Motor neuron (in vitro differentiated cells): ENCODE results near the gene ACE. TPM values are rescaled to one million over a fixed set of nuclear protein-coding genes. Genes with fewer than 3 reads are reported as not detected.

Source experiments
- ATAC-seq, 8 experiments: fragments of 200-7000 bp; cut with Tn5 transposase; replicated peaks in 6 of 8; 2 replicates each; pipeline ENCODE4 v1.8.0; 2021; ENCODE audit warnings: mild to moderate bottlenecking in 8 of 8, moderate library complexity in 8 of 8
- H3K27ac ChIP-seq, 2 donors: fragments of 250-450 bp; sonication (Bioruptor Pico); 2 replicates each; pipeline ENCODE4 v1.9.0; 2021; ENCODE audit warnings: antibody characterized with exemption in 2 of 2, mild to moderate bottlenecking in 2 of 2, moderate library complexity in 1 of 2
- H3K4me1 ChIP-seq, 2 donors: fragments of 250-450 bp; sonication (Bioruptor Pico); replicated peaks in 1 of 2; 2 replicates each; pipeline ENCODE4 v1.6.1; 2021; ENCODE audit warnings: antibody characterized with exemption in 2 of 2, mild to moderate bottlenecking in 2 of 2, moderate library complexity in 1 of 2
- H3K4me3 ChIP-seq, 5 donors: fragments of 250-450 bp; sonication (Bioruptor Pico); 2 replicates each; pipeline ENCODE4 v1.9.0; 2021; ENCODE audit warnings: antibody characterized with exemption in 5 of 5, mild to moderate bottlenecking in 5 of 5, moderate library complexity in 4 of 5
- WGBS, 10 experiments: fragments of 450-650 bp; shearing (Covaris generic); methylation state at CpG; one replicate each; pipeline ENCODE4 v1.0.0; 2022; 5-methylcytosine and 5-hydroxymethylcytosine counted together
- in situ Hi-C, 9 experiments: fragments of 400-800 bp; cut with MboI; loops; one replicate each; pipeline ENCODE4 v1.15.0; 2021; ENCODE audit warnings: low sequenced_read_pairs in 9 of 9, low pct_unique_long_range_greater_than_20kb in 2 of 9; ENCODE audit not compliant: unreplicated experiment in 9 of 9
- total RNA-seq, 8 experiments: library from RNA; unstranded; fragments of 300-600 nt; gene quantifications; 2 replicates each; pipeline versions ENCODE4 v1.2.3 to v1.2.4, GENCODE V29; 2022

The ACE gene
- total RNA-seq, 8 experiments from 2014 or later: 0.49 to 3.2 (median 1.4) TPM

GRCh38 chr17:63531022-63531965 lies 54.4 kb downstream of the ACE start:
- Histone ChIP-seq H3K27ac (peak overlapping the region in 1 of 2 donors; percentile 42), H3K4me3 (no peak overlapping the region), H3K4me1 (peaks cover 9 to 12% of the 10 kb centered on the region in 2 donors)
- WGBS, 10 experiments: 42 to 90% (median 80%) methylated on average over 1 to 4 of the region's 10 CpGs; no CpG with 5 or more reads in 3 of the 10 experiments
- ATAC-seq: peak in 5 of 8 experiments; percentile 50 to 83 (median 81)
- in situ Hi-C loops: no loop called here

GRCh38 chr17:63533433-63534077 lies 56.7 kb downstream of the ACE start:
- Histone ChIP-seq H3K4me3 (no peak overlapping the region), H3K4me1 (peaks cover 14 to 20% of the 10 kb centered on the region in 2 donors), H3K27ac (no peak overlapping the region)
- in situ Hi-C loops: no loop called here
- peak in 1 of 8 experiments; percentile 12 for ATAC-seq
- WGBS, 10 experiments: 94 to 100% methylated on average over 1 to 3 of the region's 20 CpGs; no CpG with 5 or more reads in 8 of the 10 experiments

DNA sequence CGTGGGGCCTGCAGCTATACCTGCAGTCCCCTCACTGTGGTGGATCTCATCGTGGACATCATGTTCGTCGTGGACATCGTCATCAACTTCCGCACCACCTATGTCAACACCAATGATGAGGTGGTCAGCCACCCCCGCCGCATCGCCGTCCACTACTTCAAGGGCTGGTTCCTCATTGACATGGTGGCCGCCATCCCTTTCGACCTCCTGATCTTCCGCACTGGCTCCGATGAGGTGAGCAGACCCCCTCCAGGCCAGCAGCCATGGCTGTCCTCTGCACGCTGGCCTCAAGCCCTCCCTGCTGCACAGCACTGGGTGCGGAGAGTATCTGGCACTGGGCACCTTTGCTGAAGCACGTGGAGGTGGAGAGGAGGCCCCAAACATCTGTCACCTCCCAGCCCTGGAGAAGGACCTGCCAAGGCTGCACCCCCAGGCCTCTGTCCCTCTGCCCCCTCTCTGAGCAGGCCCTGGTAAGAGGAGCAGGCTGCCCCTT lies 57.3 kb downstream of the ACE start:
- no peak for ATAC-seq
- WGBS, 10 experiments: 50 to 94% (median 77%) methylated on average over 2 to 8 of the region's 17 CpGs; no CpG with 5 or more reads in 5 of the 10 experiments
- no peak overlapping the region for H3K4me3 ChIP-seq
- H3K4me1 ChIP-seq: peaks cover 15 to 20% of the 10 kb centered on the region in 2 donors
- no peak overlapping the region for H3K27ac ChIP-seq
- in situ Hi-C loops: no loop called here

DNA sequence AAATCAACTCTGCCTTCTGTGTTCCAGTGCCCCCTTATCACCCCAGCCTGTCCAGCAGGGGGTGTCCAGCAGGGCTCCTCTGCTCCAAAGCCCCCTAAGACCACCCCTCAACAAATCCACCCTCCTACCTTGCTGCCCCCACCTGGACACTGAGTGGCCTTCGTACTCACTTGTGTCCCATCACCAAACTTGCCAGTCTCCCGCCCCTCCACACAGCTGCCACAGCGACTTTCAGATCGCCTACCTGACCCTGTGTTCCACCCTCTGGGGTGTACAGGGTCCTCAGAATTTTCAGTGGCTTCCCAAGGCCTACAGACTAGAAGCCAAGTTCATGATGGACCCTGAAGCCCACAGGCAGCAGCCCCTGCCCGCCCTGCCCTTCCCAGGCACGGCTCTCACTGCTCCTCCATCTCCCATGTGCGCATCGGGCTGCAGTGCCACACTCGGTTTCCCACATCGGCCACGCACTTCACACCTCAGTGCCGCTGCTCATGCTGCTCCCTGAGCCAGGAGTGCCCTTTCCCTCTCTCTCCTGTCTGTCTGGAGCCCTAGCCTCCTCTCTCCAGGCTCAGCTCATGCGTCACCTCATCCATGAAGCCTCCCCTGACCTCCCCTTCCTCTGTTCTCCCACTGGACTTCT lies 58.1 kb downstream of the ACE start:
- ATAC-seq: no peak
- peaks cover 15 to 20% of the 10 kb centered on the region in 2 donors for H3K4me1 ChIP-seq
- no peak overlapping the region for H3K27ac ChIP-seq
- WGBS, 10 experiments: 61 to 81% methylated on average over 3 to 6 of the region's 13 CpGs; no CpG with 5 or more reads in 8 of the 10 experiments
- in situ Hi-C loops: no loop called here
- H3K4me3 ChIP-seq: no peak overlapping the region

- in situ Hi-C loops: no loop called here
- Histone ChIP-seq H3K4me1 (peaks cover 15 to 18% of the 10 kb centered on the region in 2 donors), H3K27ac (no peak overlapping the region), H3K4me3 (no peak overlapping the region)
- 63 to 97% (median 92%) methylated on average over 1 to 6 of the region's 24 CpGs; no CpG with 5 or more reads in 5 of the 10 experiments for WGBS, 10 experiments
- ATAC-seq: no peak
These were observed 58.8 kb downstream of the ACE start for GRCh38 chr17:63535640-63536039.

DNA sequence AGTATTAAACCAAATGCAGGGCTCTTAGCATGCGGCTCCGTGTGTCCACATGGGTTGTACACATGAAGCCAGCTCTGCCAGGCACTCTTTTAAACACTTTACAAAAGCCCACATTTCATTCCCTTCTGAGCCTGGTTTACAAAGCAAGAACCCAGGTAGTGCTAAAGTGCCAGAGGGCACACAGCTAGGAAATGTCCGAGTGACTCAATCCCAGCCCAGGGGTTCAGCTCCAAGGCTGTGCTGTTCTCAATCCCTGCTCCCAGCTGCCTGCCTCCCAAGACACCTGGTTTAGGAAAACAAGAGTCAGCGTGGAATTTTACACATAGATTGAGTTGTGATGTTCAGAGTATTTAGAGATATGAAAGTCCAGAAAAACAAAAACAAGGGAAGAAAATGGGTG lies 60.1 kb downstream of the ACE start:
- no peak for ATAC-seq
- in situ Hi-C loops: no loop called here
- WGBS, 10 experiments: 40 to 86% (median 66%) methylated on average over 1 to 4 of the region's 4 CpGs; no CpG with 5 or more reads in 6 of the 10 experiments
- H3K27ac ChIP-seq: no peak overlapping the region
- H3K4me1 ChIP-seq: peaks cover 6 to 8% of the 10 kb centered on the region in 2 donors
- no peak overlapping the region for H3K4me3 ChIP-seq

- WGBS, 10 experiments: 0 to 12% (median 5%) methylated on average over 3 to 8 of the region's 62 CpGs; no CpG with 5 or more reads in 6 of the 10 experiments
- ATAC-seq: peak; percentile 58 to 86 (median 80)
- Histone ChIP-seq H3K4me1 (peaks cover 6 to 8% of the 10 kb centered on the region in 2 donors), H3K27ac (no peak overlapping the region), H3K4me3 (peak overlapping the region; percentile 11 to 25 (median 21))
- in situ Hi-C loops: no loop called here
These were observed 61.3 kb downstream of the ACE start for GRCh38 chr17:63537991-63538692.

DNA sequence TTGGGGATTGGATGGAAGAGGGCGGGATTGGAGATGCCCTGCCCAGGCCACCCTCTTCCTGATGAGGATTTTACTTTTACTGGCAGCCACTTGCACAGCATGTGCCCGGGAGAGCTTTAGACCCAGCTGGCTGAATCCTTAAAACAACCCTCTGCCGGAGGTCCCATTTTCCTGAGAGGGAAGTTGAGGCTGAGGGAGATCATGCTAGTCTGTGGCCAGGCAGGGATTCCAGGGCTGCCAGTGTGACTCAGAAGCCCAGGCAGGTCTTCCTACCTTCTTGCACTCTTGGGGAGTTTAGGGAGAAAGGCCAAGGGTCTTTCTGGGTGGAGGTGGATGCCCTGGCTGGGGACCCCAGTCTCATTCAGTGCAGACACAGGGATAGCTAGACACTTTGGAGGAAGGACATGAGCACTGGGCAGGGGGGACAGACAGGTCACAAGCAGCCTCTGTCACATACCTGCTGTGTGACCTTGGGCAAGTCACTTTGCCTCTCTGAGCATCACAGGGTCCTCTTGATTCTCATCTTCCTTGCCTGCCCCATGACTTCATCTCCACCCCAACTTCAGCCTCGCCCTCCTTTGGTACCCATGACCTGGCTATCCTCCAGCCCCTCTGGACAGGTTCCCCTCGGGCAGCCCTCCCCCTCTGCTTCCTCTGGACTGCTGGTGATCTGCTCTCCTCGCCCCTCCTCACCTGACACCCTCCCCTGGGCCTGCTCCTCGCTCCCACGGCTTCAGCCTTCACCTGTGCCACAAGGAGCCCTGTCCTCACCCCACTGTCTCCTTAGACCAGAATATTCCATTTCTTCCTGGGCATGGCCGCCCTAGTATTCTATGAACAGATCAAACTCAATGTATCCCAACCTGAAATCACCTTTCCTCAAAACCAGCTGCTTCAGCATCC lies 62.1 kb downstream of the ACE start:
- Histone ChIP-seq H3K27ac (no peak overlapping the region), H3K4me1 (peaks cover 6 to 8% of the 10 kb centered on the region in 2 donors), H3K4me3 (peak overlapping the region in 1 of 5 donors; percentile 24)
- peak in 1 of 8 experiments; percentile 46 for ATAC-seq
- WGBS, 10 experiments: 0 to 100% (median 56%) methylated on average over 1 to 4 of the region's 9 CpGs; no CpG with 5 or more reads in 3 of the 10 experiments
- in situ Hi-C loops: no loop called here

GRCh38 chr17:63540590-63540989 lies 63.7 kb downstream of the ACE start:
- in situ Hi-C loops: no loop called here
- WGBS, 10 experiments: 0 to 100% (median 63%) methylated on average over 1 to 3 of the region's 4 CpGs; no CpG with 5 or more reads in 5 of the 10 experiments
- H3K27ac ChIP-seq: no peak overlapping the region
- ATAC-seq: no peak
- H3K4me3 ChIP-seq: no peak overlapping the region
- peaks cover 6 to 8% of the 10 kb centered on the region in 2 donors for H3K4me1 ChIP-seq

- Histone ChIP-seq H3K4me1 (peaks cover 6 to 8% of the 10 kb centered on the region in 2 donors), H3K27ac (no peak overlapping the region), H3K4me3 (no peak overlapping the region)
- ATAC-seq: no peak
- 80 to 100% (median 98%) methylated on average over 1 to 4 of the region's 9 CpGs; no CpG with 5 or more reads in 6 of the 10 experiments for WGBS, 10 experiments
- in situ Hi-C loops: no loop called here
These were observed 65.3 kb downstream of the ACE start for GRCh38 chr17:63542218-63542545.

- Histone ChIP-seq H3K27ac (no peak overlapping the region), H3K4me3 (no peak overlapping the region), H3K4me1 (peaks cover 3 to 5% of the 10 kb centered on the region in 2 donors)
- in situ Hi-C loops: no loop called here
- 20 to 100% (median 47%) methylated on average over 1 to 4 of the region's 15 CpGs; no CpG with 5 or more reads in 4 of the 10 experiments for WGBS, 10 experiments
- ATAC-seq: peak in 1 of 8 experiments; percentile 29
These were observed 66.3 kb downstream of the ACE start for GRCh38 chr17:63542942-63543821.
